ENCODE results near the gene XIRP1.

DNA sequence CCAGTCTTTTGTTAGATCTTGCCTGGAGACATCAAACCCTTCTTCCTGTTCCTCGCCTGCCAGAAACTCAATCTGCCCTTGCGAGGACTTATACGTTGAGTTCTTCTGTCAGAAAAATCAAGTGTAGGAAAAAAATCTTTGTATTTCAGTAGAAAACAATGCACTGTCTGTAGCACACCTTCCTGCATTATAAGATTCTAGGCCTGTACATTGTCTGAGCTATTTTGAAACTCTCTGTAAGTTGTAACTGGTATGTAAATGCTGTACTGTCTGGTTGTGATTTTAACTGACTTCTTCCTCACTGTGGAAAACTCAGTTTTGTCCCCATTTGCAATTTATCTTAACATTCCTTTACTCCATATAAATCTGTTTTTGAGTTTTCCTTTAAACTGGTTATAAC, 17.7 kb upstream of the XIRP1 start:
- TF ChIP-seq GATA2 (IDR thresholded peaks at IDR 0.05; ENCODE audit: low read depth, low read length): no peak
- no peak for TF ChIP-seq GATA3 (IDR thresholded peaks at IDR 0.05; ENCODE audit: low read depth, low read length)
